ENCODE measurements around the gene TMEM61. TPM values are rescaled to one million over a fixed set of nuclear protein-coding genes. Genes with fewer than 3 reads are reported as not detected.
A peak's percentile ranks its signal among the peaks of the same experiment; 100 is the strongest.

Gene TMEM61
- total and polyA plus RNA-seq, 2 of the 8 experiments (the other 6 are each of a cell fraction or from before 2014, with no cell fraction given), result 0.54 to 1.4 TPM

DNA sequence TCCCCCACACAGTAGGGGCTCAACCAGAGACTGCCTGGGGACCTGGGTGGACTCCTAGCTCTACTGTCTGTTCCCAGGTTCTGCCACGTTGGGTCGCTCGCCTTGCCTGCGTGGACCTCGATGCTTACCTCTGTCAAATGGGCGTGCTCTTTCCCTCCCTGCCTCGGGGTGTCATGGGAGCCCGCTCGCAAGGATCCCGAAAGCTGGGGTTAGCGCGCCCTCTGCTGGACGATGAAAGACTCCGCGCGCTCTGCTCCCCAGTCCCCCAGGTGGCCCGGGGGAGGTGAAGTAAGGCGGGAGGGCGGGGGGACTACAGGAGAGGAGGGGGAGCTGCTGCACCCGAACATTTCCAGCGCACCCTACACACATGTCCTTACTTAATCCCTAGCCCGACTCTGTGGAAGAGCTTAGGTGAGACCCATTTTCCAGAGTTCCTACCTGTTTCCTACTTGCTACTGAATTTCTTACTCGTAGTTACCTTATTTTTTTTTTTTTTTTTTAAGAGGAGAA is 16.0 kb downstream of the TMEM61 start (continued):
- TF ChIP-seq ATF2 (IDR thresholded peaks at IDR 0.05; ENCODE audit: low read length) (0 out of 2 replicates have a peak, but pooled peaks have one; percentile 8), TEAD4 (IDR thresholded peaks at IDR 0.05; ENCODE audit: low read depth, low read length) (no peak), CBX8 (IDR thresholded peaks at IDR 0.05; ENCODE audit: borderline replicate concordance, low read depth, low read length) (no peak), EZH2 (IDR thresholded peaks at IDR 0.05; ENCODE audit: low read depth, low read length, severe bottlenecking) (no peak), GABPA (IDR thresholded peaks at IDR 0.05; ENCODE audit: borderline replicate concordance, insufficient read depth, low read length) (no peak), KDM5A (IDR thresholded peaks at IDR 0.05; ENCODE audit: low read length) (peak; percentile 31; the same call in 1 of the 2 replicates), ASH2L (IDR thresholded peaks at IDR 0.05; ENCODE audit: low read length) (peak; percentile 71), TAF7 (optimal IDR thresholded peaks at IDR 0.05; ENCODE audit: borderline replicate concordance, low read depth, low read length) (no peak), CTBP2 (IDR thresholded peaks at IDR 0.05; ENCODE audit: borderline replicate concordance, insufficient read depth, insufficient read length, low read length) (no peak), BCL11A (IDR thresholded peaks at IDR 0.05; ENCODE audit: low read depth in 2 of 2, low read length in 2 of 2) (no peak), ZNF274 (IDR thresholded peaks at IDR 0.05; ENCODE audit: borderline replicate concordance, extremely low read depth, low read length) (no peak), SAP30 (IDR thresholded peaks at IDR 0.05; ENCODE audit: insufficient read depth, insufficient replicate concordance, low read length) (no peak), CREB1 (IDR thresholded peaks at IDR 0.05) (no peak), EP300 (IDR thresholded peaks at IDR 0.05; ENCODE audit: borderline replicate concordance in 1 of 2, low read depth in 2 of 2, low read length in 2 of 2) (no peak), GTF2F1 (IDR thresholded peaks at IDR 0.05; ENCODE audit: borderline replicate concordance, low read depth, low read length) (no peak), CBX5 (IDR thresholded peaks at IDR 0.05; ENCODE audit: low read depth, low read length) (no peak), RFX5 (IDR thresholded peaks at IDR 0.05; ENCODE audit: borderline replicate concordance, low read depth, low read length) (no peak), MAFK (IDR thresholded peaks at IDR 0.05; ENCODE audit: low read depth, low read length) (no peak), SP4 (IDR thresholded peaks at IDR 0.05; ENCODE audit: low read length) (no peak), TBP (IDR thresholded peaks at IDR 0.05; ENCODE audit: low read depth, low read length) (no peak), SIX5 (IDR thresholded peaks at IDR 0.05; ENCODE audit: low read depth, low read length) (no peak), RXRA (IDR thresholded peaks at IDR 0.05; ENCODE audit: insufficient read depth, low read depth, low read length) (no peak)
- TF ChIP-seq, protein P1, sequence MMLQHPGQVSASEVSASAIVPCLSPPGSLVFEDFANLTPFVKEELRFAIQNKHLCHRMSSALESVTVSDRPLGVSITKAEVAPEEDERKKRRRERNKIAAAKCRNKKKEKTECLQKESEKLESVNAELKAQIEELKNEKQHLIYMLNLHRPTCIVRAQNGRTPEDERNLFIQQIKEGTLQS (IDR thresholded peaks at IDR 0.05; ENCODE audit: insufficient read depth, low read depth, low read length), result no peak

All from H1 (cell line).